ENCODE measurements around the gene TTC3.
"Not testable (repeated sequence)": the region's sequence is repeated elsewhere in the genome, so short reads cannot be mapped to it uniquely, and the experiment has no call there.

TTC3 gene

DNA sequence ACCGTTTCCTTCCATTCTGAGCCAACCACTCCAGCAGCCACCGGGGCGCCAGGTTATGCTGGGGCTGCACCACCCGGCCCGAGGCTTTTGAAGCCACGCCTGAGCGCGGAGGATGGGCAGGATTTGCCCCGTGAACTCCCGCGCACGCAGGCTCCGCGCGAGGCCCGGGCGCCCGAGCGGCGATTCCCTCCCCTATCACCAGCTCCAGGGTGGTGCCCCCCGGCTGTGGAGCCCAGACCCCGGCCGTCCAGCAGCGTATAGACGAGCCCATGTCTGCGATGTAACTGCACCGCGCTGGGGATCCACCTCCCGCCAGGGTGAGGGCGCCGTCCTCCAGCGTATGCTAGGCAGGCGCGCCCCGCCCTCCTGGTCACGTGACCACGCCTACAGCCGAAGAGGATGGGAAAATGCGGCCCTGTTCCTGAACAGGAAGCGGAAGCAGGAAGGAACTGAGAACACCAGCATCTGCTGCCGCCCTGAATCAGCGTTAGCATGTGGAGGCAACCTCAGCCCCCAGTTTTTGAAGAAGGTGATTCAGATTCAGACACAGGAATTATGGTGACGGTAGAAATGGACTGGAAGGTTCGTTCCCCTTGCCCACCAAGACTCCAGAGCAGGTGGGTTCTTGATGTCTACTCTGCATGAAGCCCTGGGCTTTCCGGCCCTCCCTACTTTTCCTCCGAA, 148.1 kb downstream of the TTC3 start:
- Histone ChIP-seq H3K4me3 (ENCODE audit: low read depth, low read length) (peak overlapping the region; percentile 38), H3K9me3 (ENCODE audit: control insufficient read depth, insufficient read depth, low read depth, low read length) (no peaks in the 10 kb centered on the region), H3K36me3 (ENCODE audit: control insufficient read depth in 2 of 2, insufficient read depth in 1 of 2, low read length in 2 of 2) (peaks cover 0 to 32% of the 10 kb centered on the region in 2 experiments), H3K4me1 (ENCODE audit: control insufficient read depth, insufficient read depth, low read length) (no peaks in the 10 kb centered on the region), H3K27ac (ENCODE audit: extremely low read depth, low read depth, low read length) (peak overlapping the region; percentile 4; the same call in 1 of the 2 replicates)
- ChIA-PET POLR2A (interaction anchor here (0.6 to 1.1 kb wide), 3 partner anchors 22 to 46 kb away, joined by 3 to 4 read pairs (median 3); partner anchors contain the start of gene VPS26C), CTCF (interaction anchor here (0.7 to 0.9 kb wide), 3 partner anchors 22 to 737 kb away, joined by 3 to 5 read pairs (median 3); no protein-coding TSS in a partner anchor)
- TF ChIP-seq REPIN1 (tag by site-specific recombination; IDR thresholded peaks at IDR 0.05; ENCODE audit: low read depth) (no peak), ZNF366 (tag by site-specific recombination; conservative IDR thresholded peaks at IDR 0.05) (no peak), ZBTB21 (tag by site-specific recombination; IDR thresholded peaks at IDR 0.05) (no peak), ZNF433 (tag by site-specific recombination; IDR thresholded peaks at IDR 0.05; ENCODE audit: low read depth) (no peak), ZNF514 (tag by site-specific recombination; IDR thresholded peaks at IDR 0.05) (no peak), GLI2 (tag by site-specific recombination; IDR thresholded peaks at IDR 0.05; ENCODE audit: borderline replicate concordance, low read depth) (no peak), ZBTB1 (tag by site-specific recombination; IDR thresholded peaks at IDR 0.05) (no peak), ZFP41 (tag by site-specific recombination; IDR thresholded peaks at IDR 0.05; ENCODE audit: borderline replicate concordance) (no peak), KLF1 (tag by site-specific recombination; IDR thresholded peaks at IDR 0.05) (no peak)
- TF ChIP-seq, protein P1, sequence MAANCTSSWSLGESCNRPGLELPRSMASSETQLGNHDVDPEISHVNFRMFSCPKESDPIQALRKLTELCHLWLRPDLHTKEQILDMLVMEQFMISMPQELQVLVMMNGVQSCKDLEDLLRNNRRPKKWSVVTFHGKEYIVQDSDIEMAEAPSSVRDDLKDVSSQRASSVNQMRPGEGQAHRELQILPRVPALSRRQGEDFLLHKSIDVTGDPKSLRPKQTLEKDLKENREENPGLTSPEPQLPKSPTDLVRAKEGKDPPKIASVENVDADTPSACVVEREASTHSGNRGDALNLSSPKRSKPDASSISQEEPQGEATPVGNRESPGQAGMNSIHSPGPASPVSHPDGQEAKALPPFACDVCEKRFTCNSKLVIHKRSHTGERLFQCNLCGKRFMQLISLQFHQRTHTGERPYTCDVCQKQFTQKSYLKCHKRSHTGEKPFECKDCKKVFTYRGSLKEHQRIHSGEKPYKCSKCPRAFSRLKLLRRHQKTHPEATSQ (tag by site-specific recombination; IDR thresholded peaks at IDR 0.05), result no peak
- TF ChIP-seq, protein P2, sequence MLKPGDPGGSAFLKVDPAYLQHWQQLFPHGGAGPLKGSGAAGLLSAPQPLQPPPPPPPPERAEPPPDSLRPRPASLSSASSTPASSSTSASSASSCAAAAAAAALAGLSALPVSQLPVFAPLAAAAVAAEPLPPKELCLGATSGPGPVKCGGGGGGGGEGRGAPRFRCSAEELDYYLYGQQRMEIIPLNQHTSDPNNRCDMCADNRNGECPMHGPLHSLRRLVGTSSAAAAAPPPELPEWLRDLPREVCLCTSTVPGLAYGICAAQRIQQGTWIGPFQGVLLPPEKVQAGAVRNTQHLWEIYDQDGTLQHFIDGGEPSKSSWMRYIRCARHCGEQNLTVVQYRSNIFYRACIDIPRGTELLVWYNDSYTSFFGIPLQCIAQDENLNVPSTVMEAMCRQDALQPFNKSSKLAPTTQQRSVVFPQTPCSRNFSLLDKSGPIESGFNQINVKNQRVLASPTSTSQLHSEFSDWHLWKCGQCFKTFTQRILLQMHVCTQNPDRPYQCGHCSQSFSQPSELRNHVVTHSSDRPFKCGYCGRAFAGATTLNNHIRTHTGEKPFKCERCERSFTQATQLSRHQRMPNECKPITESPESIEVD (tag by site-specific recombination; IDR thresholded peaks at IDR 0.05), result no peak
- TF ChIP-seq, protein P3, sequence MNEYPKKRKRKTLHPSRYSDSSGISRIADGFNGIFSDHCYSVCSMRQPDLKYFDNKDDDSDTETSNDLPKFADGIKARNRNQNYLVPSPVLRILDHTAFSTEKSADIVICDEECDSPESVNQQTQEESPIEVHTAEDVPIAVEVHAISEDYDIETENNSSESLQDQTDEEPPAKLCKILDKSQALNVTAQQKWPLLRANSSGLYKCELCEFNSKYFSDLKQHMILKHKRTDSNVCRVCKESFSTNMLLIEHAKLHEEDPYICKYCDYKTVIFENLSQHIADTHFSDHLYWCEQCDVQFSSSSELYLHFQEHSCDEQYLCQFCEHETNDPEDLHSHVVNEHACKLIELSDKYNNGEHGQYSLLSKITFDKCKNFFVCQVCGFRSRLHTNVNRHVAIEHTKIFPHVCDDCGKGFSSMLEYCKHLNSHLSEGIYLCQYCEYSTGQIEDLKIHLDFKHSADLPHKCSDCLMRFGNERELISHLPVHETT (tag by site-specific recombination; IDR thresholded peaks at IDR 0.05), result no peak
- TF ChIP-seq, protein P4, sequence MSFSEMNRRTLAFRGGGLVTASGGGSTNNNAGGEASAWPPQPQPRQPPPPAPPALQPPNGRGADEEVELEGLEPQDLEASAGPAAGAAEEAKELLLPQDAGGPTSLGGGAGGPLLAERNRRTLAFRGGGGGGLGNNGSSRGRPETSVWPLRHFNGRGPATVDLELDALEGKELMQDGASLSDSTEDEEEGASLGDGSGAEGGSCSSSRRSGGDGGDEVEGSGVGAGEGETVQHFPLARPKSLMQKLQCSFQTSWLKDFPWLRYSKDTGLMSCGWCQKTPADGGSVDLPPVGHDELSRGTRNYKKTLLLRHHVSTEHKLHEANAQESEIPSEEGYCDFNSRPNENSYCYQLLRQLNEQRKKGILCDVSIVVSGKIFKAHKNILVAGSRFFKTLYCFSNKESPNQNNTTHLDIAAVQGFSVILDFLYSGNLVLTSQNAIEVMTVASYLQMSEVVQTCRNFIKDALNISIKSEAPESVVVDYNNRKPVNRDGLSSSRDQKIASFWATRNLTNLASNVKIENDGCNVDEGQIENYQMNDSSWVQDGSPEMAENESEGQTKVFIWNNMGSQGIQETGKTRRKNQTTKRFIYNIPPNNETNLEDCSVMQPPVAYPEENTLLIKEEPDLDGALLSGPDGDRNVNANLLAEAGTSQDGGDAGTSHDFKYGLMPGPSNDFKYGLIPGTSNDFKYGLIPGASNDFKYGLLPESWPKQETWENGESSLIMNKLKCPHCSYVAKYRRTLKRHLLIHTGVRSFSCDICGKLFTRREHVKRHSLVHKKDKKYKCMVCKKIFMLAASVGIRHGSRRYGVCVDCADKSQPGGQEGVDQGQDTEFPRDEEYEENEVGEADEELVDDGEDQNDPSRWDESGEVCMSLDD (tag by site-specific recombination; IDR thresholded peaks at IDR 0.05), result no peak

DNA sequence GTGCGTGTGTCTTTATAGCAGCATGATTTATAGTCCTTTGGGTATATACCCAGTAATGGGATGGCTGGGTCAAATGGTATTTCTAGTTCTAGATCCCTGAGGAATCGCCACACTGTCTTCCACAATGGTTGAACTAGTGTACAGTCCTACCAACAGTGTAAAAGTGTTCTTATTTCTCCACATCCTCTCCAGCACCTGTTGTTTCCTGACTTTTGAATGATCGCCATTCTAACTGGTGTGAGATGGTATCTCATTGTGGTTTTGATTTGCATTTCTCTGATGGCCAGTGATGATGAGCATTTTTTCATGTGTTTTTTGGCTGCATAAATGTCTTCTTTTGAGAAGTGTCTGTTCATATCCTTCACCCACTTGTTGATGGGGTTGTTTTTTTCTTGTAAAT, 149.2 kb downstream of the TTC3 start:
- CTCF ChIA-PET; H3K4me3 ChIP-seq (ENCODE audit: low read depth, low read length); H3K4me1 ChIP-seq (ENCODE audit: control insufficient read depth, insufficient read depth, low read length); H3K9me3 ChIP-seq (ENCODE audit: control insufficient read depth, insufficient read depth, low read depth, low read length); H3K27ac ChIP-seq (ENCODE audit: extremely low read depth, low read depth, low read length); POLR2A ChIA-PET: not testable (repeated sequence)
- TF ChIP-seq SCRT1 (tag by site-specific recombination; IDR thresholded peaks at IDR 0.05; ENCODE audit: borderline replicate concordance) (peak; percentile 76), SCRT2 (tag by site-specific recombination; IDR thresholded peaks at IDR 0.05) (peak; percentile 87), ZNF184 (tag by site-specific recombination; IDR thresholded peaks at IDR 0.05) (peak; percentile 75; the same call in 1 of the 2 replicates)
- peaks cover 5 to 43% of the 10 kb centered on the region in 2 experiments for H3K36me3 ChIP-seq (ENCODE audit: control insufficient read depth in 2 of 2, insufficient read depth in 1 of 2, low read length in 2 of 2)
